H1 (cell line): ENCODE data around the gene LRRC27.

Source experiments
- BRCA1 ChIP-seq: IDR thresholded peaks from 2 replicates; pipeline ENCODE4 v1.6.1; 2012; ENCODE audit warnings: low read depth, low read length, improper control_type of control experiment
- EGR1 ChIP-seq: IDR thresholded peaks from 2 replicates; pipeline ENCODE4 v1.6.1; 2011; ENCODE audit warnings: low read depth, low read length, borderline replicate concordance
- EP300 ChIP-seq, 2 experiments: IDR thresholded peaks; 1 replicate in 1 of 2; 2 replicates in 1 of 2; pipeline ENCODE4 v1.6.1; 2011 to 2012; ENCODE audit warnings: low read depth in 2 of 2, low read length in 2 of 2, mild to moderate bottlenecking in 2 of 2, borderline replicate concordance in 1 of 2, inconsistent platforms in 1 of 2, moderate library complexity in 1 of 2
- EZH2 ChIP-seq: fragments of 200-600 bp; sonication (generic); IDR thresholded peaks from 2 replicates; pipeline ENCODE4 v1.7.1; 2012; ENCODE audit warnings: low read depth, mild to moderate bottlenecking, moderate library complexity, low read length, inconsistent platforms; ENCODE audit not compliant: severe bottlenecking
- JUND ChIP-seq: IDR thresholded peaks from 2 replicates; pipeline ENCODE4 v1.6.1; 2011; ENCODE audit warnings: mild to moderate bottlenecking, improper control_type of control experiment, low read length
- KDM1A ChIP-seq: fragments of 200-600, 300-600 bp; sonication (generic); IDR thresholded peaks from 2 replicates; pipeline ENCODE4 v1.7.1; 2016; ENCODE audit warnings: mild to moderate bottlenecking, low read length, borderline replicate concordance
- MAFK ChIP-seq: IDR thresholded peaks from 2 replicates; pipeline ENCODE4 v1.6.1; 2012; ENCODE audit warnings: low read depth, mild to moderate bottlenecking, improper control_type of control experiment, low read length
- MAX ChIP-seq: IDR thresholded peaks from 2 replicates; pipeline ENCODE4 v1.6.1; 2012; ENCODE audit warnings: inconsistent platforms
- PHF8 ChIP-seq: fragments of 200-600 bp; sonication (generic); conservative IDR thresholded peaks from 2 replicates; pipeline ENCODE4 v1.7.1; 2012; ENCODE audit warnings: low read depth, mild to moderate bottlenecking, inconsistent platforms, low read length, moderate library complexity
- POLR2A ChIP-seq, 2 experiments: IDR thresholded peaks; 1 replicate in 1 of 2; 2 replicates in 1 of 2; pipeline ENCODE4 v1.6.1; 2011; ENCODE audit warnings: low read depth in 2 of 2, low read length in 2 of 2, mild to moderate bottlenecking in 2 of 2; ENCODE audit errors: control extremely low read depth in 1 of 2
- POLR2AphosphoS5 ChIP-seq: IDR thresholded peaks from 2 replicates; pipeline ENCODE4 v1.6.1; 2011; ENCODE audit warnings: low read depth, low read length
- SAP30 ChIP-seq: fragments of 300-600 bp; sonication (generic); IDR thresholded peaks from 2 replicates; pipeline ENCODE4 v1.7.1; 2012; ENCODE audit warnings: low read length, moderate library complexity, mild to moderate bottlenecking, inconsistent platforms; ENCODE audit not compliant: insufficient read depth, insufficient replicate concordance
- SP1 ChIP-seq: IDR thresholded peaks from 2 replicates; pipeline ENCODE4 v1.6.1; 2011; ENCODE audit warnings: low read depth, low read length
- TF ChIP-seq, protein P1 (sequence below), 3 experiments: IDR thresholded peaks; 1 replicate in 2 of 3; 2 replicates in 1 of 3; pipeline versions ENCODE4 v1.5.1 to v1.6.1; 2011; ENCODE audit warnings: low read length in 3 of 3, mild to moderate bottlenecking in 3 of 3, inconsistent platforms in 2 of 3, low read depth in 1 of 3, moderate library complexity in 1 of 3; ENCODE audit not compliant: insufficient read depth in 1 of 3; ENCODE audit errors: control extremely low read depth in 1 of 3

DNA sequence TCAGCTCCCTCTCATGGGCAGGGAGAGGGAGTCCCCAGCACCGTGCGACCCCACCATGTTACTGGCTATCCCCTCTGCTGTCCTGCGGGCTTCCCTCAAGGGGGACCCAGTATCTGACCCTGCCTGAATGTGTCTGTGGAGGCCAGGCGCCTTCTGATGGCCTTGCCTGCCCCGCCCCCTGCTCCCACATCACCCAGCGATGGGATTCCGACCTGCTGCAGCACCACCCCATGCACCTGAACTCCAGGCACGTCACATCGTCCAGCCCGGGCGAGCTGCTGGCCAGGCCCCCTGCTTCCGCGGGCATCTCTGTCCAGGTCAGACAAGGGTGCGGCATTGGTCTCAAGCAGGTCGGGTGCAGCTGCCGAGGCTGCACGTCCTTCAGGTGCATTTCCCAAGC is 19.0 kb downstream of the LRRC27 start:
- no peak for TF ChIP-seq EZH2
- TF ChIP-seq EGR1: no peak
- no peak for TF ChIP-seq POLR2A (IDR thresholded peaks at IDR 0.05; ENCODE audit: control extremely low read depth in 1 of 2, low read depth in 2 of 2, low read length in 2 of 2)
- no peak for TF ChIP-seq BRCA1
- no peak for TF ChIP-seq SP1
- TF ChIP-seq MAFK: no peak
- TF ChIP-seq, protein P1, sequence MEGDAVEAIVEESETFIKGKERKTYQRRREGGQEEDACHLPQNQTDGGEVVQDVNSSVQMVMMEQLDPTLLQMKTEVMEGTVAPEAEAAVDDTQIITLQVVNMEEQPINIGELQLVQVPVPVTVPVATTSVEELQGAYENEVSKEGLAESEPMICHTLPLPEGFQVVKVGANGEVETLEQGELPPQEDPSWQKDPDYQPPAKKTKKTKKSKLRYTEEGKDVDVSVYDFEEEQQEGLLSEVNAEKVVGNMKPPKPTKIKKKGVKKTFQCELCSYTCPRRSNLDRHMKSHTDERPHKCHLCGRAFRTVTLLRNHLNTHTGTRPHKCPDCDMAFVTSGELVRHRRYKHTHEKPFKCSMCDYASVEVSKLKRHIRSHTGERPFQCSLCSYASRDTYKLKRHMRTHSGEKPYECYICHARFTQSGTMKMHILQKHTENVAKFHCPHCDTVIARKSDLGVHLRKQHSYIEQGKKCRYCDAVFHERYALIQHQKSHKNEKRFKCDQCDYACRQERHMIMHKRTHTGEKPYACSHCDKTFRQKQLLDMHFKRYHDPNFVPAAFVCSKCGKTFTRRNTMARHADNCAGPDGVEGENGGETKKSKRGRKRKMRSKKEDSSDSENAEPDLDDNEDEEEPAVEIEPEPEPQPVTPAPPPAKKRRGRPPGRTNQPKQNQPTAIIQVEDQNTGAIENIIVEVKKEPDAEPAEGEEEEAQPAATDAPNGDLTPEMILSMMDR (IDR thresholded peaks at IDR 0.05; ENCODE audit: control extremely low read depth in 1 of 3, insufficient read depth in 1 of 3, low read depth in 1 of 3, low read length in 3 of 3): no peak
- no peak for TF ChIP-seq KDM1A
- no peak for TF ChIP-seq POLR2AphosphoS5
- TF ChIP-seq SAP30: no peak
- TF ChIP-seq EP300 (IDR thresholded peaks at IDR 0.05; ENCODE audit: borderline replicate concordance in 1 of 2, low read depth in 2 of 2, low read length in 2 of 2): no peak
- TF ChIP-seq PHF8: no peak
- no peak for TF ChIP-seq MAX
- no peak for TF ChIP-seq JUND
